NCI-H2196 treated with DMSO at 0.1 percent for 48 hours (cell line): Measurements from ENCODE around the gene KRTAP10-1.
"Not testable (repeated sequence)": the region's sequence is repeated elsewhere in the genome, so short reads cannot be mapped to it uniquely, and the experiment has no call there.

Experiments used
- DNase-seq: peaks from one replicate; lab custom pipeline; 2025; ENCODE audit not compliant: unreplicated experiment; lab: John Stamatoyannopoulos, UW

Gene KRTAP10-1

DNA sequence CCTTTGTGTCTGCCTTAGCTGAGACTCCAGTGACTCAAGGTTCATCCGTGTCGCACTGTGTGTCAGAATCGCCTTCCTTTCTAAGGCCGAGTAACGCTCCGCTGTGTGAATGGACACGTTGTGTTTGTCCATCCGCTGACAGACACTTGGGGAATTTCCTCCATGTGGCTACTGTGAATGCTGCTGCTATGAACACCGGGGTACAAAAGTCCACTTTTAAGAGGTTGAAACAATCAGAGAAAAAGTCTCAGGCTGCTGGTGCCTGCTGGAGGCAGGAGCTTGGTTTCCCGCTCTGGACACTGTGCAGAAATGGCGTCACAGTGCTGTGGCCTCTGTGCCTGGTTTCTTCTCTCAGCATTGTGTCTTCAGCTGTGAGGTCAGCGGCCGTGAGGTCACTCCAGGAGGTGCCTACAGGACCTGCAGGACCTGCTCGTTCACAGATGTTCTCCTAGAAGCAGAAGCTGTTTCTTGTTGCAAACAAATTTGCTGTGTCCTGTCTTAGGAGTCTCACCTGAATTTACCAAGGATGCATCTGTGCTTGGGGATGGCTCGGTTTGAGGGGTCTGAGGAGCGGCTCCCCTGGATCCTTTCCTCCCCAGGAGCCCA, 34.2 kb downstream of the KRTAP10-1 start:
- no peak for DNase-seq

DNA sequence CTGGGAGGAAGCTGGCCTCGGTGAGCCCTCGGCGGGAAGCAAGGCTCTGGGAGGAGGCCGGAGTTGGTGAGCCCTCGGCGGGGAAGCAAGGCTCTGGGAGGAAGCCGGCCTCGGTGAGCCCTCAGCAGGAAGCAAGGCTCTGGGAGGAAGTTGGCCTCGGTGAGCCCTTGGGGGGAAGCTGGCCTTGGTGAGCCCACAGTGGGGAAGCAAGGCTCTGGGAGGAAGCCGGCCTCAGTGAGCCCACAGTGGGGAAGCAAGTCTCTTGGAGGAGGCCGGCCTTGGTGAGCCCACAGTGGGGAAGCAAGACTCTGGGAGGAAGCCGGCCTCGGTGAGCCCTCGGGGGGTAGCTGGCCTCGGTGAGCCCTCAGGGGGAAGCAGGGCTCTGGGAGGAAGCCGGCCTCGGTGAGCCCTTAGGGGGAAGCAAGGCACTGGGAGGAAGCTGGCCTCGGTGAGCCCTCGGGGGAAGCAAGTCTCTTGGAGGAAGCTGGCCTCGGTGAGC, 36.0 kb downstream of the KRTAP10-1 start:
- DNase-seq: no peak

GRCh38 chr21:44503006-44503889, 36.7 kb downstream of the KRTAP10-1 start:
- DNase-seq: not testable (repeated sequence)

DNA sequence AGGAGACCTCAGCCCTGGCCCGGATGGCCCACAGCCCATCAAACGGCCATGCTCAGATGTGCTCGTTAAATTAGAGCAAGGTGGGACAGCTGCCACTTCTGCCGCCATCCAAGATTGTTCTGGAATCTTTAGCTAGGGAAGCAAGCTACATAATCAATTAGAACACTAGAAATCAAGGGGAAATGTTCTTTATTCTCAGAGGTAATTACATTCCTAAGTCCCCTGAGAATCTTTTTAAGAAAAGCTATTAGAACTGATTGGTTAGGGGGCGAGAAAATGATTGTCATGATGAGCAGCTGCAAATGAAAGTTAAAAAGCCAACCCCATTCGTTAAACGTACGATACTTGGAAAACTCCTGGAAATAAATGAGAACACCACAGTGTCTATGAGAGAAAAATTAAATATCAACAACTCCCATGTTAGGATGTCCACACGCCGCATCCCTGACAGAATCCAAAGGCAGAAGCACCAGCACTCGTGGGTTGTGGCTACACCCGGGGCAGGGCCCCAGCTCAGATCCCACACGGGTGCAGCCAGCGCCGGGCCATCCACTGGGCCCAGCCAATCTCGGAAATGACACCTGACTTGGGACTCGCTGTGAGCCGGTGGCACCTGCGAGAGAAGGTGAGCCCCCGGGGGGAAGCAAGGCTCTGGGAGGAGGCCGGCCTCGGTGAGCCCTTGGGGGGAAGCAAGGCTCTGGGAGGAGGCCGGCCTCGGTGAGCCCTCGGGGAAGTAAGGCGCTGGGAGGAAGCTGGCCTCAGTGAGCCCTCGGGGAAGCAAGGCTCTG, 37.6 kb downstream of the KRTAP10-1 start:
- no peak for DNase-seq

GRCh38 chr21:44500111-44500510, 39.9 kb downstream of the KRTAP10-1 start:
- DNase-seq: no peak

DNA sequence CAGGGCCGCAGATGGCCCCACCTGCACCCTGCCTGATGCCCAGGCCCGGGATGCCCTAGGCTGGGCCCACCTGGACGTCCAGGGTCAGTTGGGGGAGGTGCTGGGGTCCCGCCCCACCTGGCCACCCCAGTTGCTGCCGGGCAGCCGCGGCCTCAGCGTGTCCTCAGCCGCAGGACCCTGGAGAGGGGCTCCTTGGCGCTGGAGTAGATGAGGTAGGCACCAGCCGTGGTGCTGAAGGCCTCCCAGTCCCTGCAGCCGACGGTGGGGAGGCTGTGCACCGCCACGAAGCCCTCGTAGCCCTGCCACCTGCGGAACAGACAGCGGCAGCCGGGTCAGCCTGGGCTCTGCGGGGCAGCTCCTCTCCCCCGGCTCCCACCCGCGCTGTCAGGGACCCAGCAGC, 40.4 kb downstream of the KRTAP10-1 start:
- no peak for DNase-seq

DNA sequence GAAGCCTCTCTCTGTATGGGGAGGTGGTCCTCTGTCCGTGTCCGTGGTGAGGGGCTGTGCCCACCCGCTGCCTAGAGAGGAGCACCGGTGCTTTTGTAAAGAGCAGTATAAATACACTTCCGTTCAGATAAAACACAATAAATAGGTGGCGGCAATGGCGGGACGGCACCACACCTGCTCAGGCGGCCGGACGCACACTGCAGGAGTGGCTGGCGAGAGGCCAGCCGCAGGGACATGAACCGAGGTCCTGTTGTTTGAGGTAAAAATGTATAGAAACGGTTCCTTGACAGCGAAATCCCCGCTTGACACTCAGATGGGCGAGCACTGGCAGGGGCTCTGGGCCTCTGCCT, 40.8 kb downstream of the KRTAP10-1 start:
- no peak for DNase-seq

- no peak for DNase-seq
These were observed 41.5 kb downstream of the KRTAP10-1 start for GRCh38 chr21:44498280-44499210.

DNA sequence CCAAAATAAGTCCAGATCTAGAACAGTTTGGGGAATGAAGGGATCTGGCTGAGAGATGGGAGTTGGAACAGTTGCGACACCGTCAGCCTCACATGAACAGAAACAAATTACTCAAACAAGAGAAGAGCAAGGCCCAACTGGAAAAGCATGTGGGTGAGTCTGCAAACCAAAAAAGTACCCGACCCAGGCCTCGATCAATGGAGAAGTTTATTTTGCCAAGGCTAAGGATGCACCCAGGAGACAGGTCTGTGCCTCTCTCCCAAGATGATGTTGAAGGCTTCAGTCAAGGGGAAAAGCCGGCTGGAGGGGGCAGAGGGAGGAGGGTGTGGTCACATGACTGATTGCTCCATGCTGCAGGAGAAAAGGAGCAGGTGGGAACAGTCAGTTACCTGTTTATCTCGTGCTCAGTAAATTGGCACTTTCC, 42.3 kb downstream of the KRTAP10-1 start:
- no peak for DNase-seq

DNA sequence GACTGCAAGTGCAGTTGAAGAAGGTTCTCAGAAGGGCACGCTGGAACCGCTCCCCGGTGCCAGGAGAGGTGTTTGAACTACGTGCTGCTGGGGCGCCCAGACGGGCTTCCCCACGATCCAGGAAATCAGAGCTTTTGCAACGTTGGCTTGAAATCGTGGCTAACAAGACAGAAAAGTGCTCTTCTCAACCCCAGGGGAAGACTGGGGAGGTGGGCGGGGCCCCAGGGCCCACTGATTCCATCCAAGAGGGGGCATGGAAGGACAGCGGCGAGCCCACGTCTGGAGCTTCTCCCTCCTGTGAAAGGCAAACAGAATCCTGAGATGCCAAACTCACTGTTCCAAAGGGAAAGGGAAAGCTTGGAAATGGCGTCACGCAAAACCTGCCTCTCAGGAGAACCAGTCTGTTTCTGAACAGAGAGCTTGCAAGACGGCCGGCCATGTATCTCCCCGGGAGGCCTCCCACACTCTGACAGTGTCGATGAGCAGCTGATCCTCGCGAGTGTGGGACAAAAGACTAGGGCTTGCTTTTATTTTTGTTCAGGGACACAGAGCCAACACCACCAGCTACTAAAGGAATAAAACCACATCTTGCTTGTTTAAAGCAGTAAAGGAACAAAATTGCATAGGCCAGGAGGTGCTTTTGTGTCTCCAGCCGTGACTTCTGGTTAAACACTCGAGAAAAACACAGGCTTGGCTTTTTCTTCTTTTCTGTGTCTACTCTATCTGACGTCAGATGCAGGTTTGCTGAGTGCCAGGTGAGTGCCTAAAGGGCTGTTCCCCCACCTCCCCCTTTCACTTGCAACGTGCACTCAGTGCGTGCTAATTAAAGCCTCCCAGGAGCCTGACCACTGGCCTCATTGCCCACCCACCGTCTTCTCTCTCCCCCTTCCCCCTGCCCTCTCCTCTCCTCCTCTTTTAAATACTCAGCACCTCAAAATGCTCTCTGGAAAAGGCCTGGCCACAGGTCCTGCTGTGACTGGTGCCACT, 43.1 kb downstream of the KRTAP10-1 start:
- DNase-seq: no peak

DNA sequence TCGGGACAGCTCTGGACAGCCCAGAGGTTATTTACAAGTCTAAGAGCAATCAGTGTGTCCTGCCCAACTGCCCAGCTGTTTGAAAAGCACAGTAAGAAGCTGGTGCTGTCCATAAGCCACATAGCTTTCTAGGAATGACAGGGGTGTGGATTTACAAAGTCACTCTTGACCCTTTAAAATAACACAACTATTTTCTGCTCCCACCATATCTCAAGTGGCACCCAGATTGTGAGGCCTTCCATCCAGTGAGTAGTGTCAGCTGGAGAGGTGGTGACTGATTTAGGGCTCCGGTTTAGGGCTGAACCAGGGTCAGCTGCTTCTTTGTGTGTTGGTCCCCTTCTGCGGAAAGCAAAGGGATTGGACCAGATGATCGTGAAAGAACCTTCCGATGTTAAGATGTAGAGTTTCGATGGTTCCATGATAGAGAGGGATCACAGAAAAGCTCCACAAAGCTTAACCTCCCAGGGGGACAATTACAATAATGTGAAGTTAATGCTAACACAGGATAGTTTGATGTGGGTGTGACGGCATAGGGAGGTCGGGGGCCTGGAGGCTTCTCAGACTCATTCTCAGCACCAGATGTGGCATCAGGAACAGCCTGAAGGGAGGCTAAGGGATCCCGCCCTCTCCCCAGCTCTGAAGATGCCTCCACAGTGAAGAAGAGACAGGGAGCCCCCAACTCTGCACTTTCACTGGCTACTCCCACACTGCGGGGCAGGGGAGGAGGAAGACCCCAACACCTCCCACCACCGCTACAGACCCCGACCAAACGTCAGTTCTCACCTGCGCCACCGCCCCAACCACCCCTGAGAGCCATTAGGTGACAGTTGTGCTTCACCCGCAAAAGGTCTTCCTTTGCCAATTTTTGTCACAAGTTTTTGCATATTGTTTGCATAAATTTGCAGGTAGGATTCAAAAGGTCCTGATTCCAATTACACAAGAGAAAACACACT, 44.1 kb downstream of the KRTAP10-1 start:
- no peak for DNase-seq

GRCh38 chr21:44494956-44495355, 45.0 kb downstream of the KRTAP10-1 start:
- no peak for DNase-seq

DNA sequence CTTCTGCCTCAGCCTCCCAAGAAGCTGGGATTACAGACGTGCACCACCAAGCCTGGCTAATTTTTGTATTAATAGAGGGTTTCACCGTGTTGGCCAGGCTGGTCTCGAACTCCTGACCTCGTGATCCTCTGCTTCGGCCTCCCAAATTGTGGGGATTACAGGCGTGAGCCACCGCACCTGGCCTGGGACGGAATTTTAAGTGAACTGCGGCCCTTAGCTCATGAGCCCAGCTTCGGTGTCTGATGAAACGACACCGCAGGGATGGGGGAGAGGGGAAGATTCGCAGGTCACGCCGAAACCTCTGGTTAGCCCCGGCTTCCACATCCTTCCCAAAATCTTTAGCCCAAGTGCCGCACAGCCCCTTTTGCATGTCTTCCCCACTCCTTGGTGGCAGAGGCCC, 45.6 kb downstream of the KRTAP10-1 start:
- DNase-seq: no peak

- no peak for DNase-seq
These were observed 47.2 kb downstream of the KRTAP10-1 start for GRCh38 chr21:44492567-44493385.

- DNase-seq: no peak
These were observed 49.2 kb downstream of the KRTAP10-1 start for GRCh38 chr21:44490816-44491215.

DNA sequence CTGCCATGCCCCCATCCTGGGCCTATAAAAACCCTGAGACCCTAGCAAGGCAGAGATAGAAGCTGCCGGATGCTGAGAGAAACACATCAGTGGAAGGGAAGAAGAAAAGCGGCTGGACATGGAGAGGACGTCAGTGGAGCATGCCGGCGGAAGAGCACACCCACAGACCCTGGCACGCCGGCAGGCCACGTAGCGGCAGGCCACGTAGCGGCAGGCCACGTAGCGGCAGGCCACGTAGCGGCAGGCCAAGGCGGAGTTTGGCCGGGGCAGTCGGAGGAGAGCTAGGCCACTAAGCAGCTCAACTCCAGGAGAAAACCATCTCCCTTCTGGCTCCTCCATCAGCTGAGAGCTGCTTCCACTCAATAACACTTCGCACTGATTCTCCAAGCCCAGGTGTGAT, 49.6 kb downstream of the KRTAP10-1 start:
- no peak for DNase-seq

DNA sequence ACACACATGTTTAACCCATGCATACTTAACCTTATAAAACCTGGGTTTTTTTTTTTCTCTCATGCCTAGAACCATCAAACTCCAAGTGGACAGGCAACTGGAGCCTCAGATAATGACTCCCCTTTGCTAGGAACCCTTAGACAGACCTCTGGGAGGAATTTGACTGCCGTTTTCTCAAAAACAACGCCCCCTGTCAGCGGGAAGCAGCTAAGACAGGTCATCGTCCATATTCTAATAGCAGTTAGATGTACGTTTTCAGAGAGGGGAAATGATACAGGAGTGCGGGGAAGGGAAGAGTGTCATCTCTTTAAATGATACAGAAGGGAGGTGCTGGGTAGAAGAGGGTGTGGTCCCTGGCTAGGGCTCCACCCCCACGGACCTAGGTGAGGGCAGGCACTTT, 50.0 kb downstream of the KRTAP10-1 start:
- DNase-seq: no peak
